Glutamatergic neuron (in vitro differentiated cells): ENCODE results near the gene GPRASP1. TPM values are rescaled to one million over a fixed set of nuclear protein-coding genes. Genes with fewer than 3 reads are reported as not detected.

Source experiments
- DNase-seq: peaks from one replicate; pipeline ENCODE4 v3.0.0; 2022
- H3K27ac Mint-ChIP-seq: one replicate; pipeline ENCODE4 v1.8.0; 2020; ENCODE audit warnings: mild to moderate bottlenecking, mixed read lengths, inconsistent platforms; ENCODE audit not compliant: unreplicated experiment
- H3K27me3 Mint-ChIP-seq: one replicate; pipeline ENCODE4 v1.8.0; 2020; ENCODE audit warnings: mild to moderate bottlenecking, moderate library complexity, mixed read lengths, inconsistent platforms; ENCODE audit not compliant: unreplicated experiment
- H3K36me3 Mint-ChIP-seq: one replicate; pipeline ENCODE4 v1.8.0; 2020; ENCODE audit warnings: mild to moderate bottlenecking, mixed read lengths, inconsistent platforms; ENCODE audit not compliant: unreplicated experiment
- H3K4me1 Mint-ChIP-seq: one replicate; pipeline ENCODE4 v1.8.0; 2020; ENCODE audit warnings: mild to moderate bottlenecking, low read depth, mixed read lengths, inconsistent platforms; ENCODE audit not compliant: unreplicated experiment
- H3K4me3 Mint-ChIP-seq: one replicate; pipeline ENCODE4 v1.8.0; 2020; ENCODE audit warnings: mild to moderate bottlenecking, mixed read lengths, inconsistent platforms; ENCODE audit not compliant: unreplicated experiment
- H3K9me3 Mint-ChIP-seq: one replicate; pipeline ENCODE4 v1.8.0; 2020; ENCODE audit warnings: mild to moderate bottlenecking, moderate library complexity, mixed read lengths, inconsistent platforms; ENCODE audit not compliant: unreplicated experiment
- CTCF ChIP-seq: fragments of 200-600 bp; sonication (generic); IDR thresholded peaks from one replicate; pipeline ENCODE4 v1.5.0; 2021; ENCODE audit not compliant: partially characterized antibody, unreplicated experiment
- total RNA-seq: library from RNA; stranded (reverse); fragmentation: NEBNext Ultra II Directional; extraction: Animal tissue kit (Norgen Biotek cat#: 25700); gene quantifications from one replicate; pipeline ENCODE4 v1.2.1, GENCODE V29; 2021; ENCODE audit not compliant: unreplicated experiment

GPRASP1 gene
- total RNA-seq, 1 donor from 2014 or later: 9.8 TPM

GRCh38 chrX:102624105-102624504 is 27.2 kb upstream of the GPRASP1 start:
- no peaks in the 10 kb centered on the region for H3K27me3 Mint-ChIP-seq
- peaks cover 23% of the 10 kb centered on the region for H3K36me3 Mint-ChIP-seq
- no peak overlapping the region for H3K4me3 Mint-ChIP-seq
- no peak for TF ChIP-seq CTCF
- no peak overlapping the region for H3K27ac Mint-ChIP-seq
- H3K4me1 Mint-ChIP-seq: no peaks in the 10 kb centered on the region
- no peak for DNase-seq
- peaks cover 1% of the 10 kb centered on the region for H3K9me3 Mint-ChIP-seq

GRCh38 chrX:102627640-102628039 is 23.6 kb upstream of the GPRASP1 start:
- no peaks in the 10 kb centered on the region for H3K27me3 Mint-ChIP-seq
- peaks cover 1% of the 10 kb centered on the region for H3K9me3 Mint-ChIP-seq
- H3K36me3 Mint-ChIP-seq: peaks cover 12% of the 10 kb centered on the region
- no peaks in the 10 kb centered on the region for H3K4me1 Mint-ChIP-seq
- no peak for DNase-seq
- no peak for TF ChIP-seq CTCF
- no peak overlapping the region for H3K27ac Mint-ChIP-seq
- no peak overlapping the region for H3K4me3 Mint-ChIP-seq

- no peaks in the 10 kb centered on the region for H3K9me3 Mint-ChIP-seq
- no peak for TF ChIP-seq CTCF
- no peak for DNase-seq
- no peak overlapping the region for H3K27ac Mint-ChIP-seq
- no peak overlapping the region for H3K4me3 Mint-ChIP-seq
- no peaks in the 10 kb centered on the region for H3K27me3 Mint-ChIP-seq
- H3K4me1 Mint-ChIP-seq: no peaks in the 10 kb centered on the region
- H3K36me3 Mint-ChIP-seq: peaks cover 11% of the 10 kb centered on the region
These were observed 13.7 kb upstream of the GPRASP1 start for GRCh38 chrX:102637561-102637960.

- no peaks in the 10 kb centered on the region for H3K9me3 Mint-ChIP-seq
- H3K27me3 Mint-ChIP-seq: peaks cover 8% of the 10 kb centered on the region
- peaks cover 2% of the 10 kb centered on the region for H3K36me3 Mint-ChIP-seq
- H3K4me3 Mint-ChIP-seq: peak overlapping the region; percentile 92
- no peak overlapping the region for H3K27ac Mint-ChIP-seq
- DNase-seq: no peak
- TF ChIP-seq CTCF: no peak
- H3K4me1 Mint-ChIP-seq: no peaks in the 10 kb centered on the region
These were observed 411 bp upstream of the GPRASP1 start for GRCh38 chrX:102650903-102651241.

GRCh38 chrX:102652031-102652688 is 877 bp downstream of the GPRASP1 start:
- TF ChIP-seq CTCF: peak; percentile 62
- Mint-ChIP-seq H3K4me1 (no peaks in the 10 kb centered on the region), H3K36me3 (peaks cover 9% of the 10 kb centered on the region), H3K27me3 (peaks cover 3% of the 10 kb centered on the region), H3K27ac (peak overlapping the region; percentile 77), H3K4me3 (peak overlapping the region; percentile 88), H3K9me3 (no peaks in the 10 kb centered on the region)
- DNase-seq: peak; percentile 41
